GM20000 (cell line): Measurements from ENCODE around the gene INSIG1.

Experiments
- DNase-seq: peaks from one replicate; pipeline ENCODE4 v3.0.0; 2012; ENCODE audit warnings: low spot score
- CTCF ChIP-seq: IDR thresholded peaks from 2 replicates; pipeline ENCODE4 v1.5.1; 2012; ENCODE audit warnings: mild to moderate bottlenecking, control low read depth; ENCODE audit errors: extremely low read depth, missing control alignments

The INSIG1 gene

DNA sequence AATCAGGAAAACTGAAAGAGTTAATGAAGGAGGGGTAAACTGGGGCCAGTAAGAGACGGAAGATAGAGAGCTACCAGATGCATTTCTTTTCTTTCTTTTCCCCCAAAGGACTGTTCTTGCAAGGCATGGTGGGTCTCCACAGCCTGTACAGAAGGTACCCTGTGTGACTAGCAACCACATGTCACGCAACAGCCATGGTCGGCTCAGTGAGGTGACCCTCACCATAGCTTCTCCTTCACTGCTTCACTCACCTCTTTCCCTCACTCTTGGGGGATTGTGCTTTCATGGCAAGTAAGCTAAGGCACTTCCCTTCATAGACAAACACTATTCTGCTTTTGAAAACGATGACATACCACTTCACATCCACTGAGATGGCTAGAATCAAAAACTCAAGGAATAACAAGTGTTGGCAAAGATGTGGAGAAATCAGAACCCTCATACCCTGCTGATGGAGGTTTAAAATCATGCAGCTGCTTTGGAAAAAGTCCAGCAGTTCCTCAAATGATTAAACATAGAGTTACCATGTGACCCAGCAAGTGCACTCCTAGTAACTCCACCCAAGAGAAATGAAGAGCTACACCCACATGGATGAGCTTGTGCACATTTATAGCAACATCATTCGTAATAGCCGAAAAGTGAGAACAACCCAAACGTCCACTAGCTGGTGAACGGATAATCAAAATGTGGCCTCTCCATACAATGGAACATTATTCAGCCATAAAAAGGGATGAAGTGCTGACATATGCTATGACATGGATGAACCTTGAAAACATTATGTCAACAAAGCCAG is 3.8 kb upstream of the INSIG1 start:
- no peak for DNase-seq
- TF ChIP-seq CTCF, result no peak

DNA sequence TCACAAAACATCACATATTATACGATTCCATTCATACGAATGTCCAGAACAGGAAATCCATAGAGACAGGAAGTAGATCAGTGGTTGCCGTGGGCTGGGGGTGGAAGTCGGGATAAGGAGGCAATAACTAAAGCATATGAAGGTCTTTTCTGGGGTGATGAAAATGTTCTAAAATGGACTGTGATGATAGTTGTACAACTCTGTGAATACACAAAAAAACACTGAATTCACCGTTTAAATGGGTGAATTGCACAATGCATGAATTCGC is 3.2 kb upstream of the INSIG1 start:
- no peak for DNase-seq
- no peak for TF ChIP-seq CTCF

DNA sequence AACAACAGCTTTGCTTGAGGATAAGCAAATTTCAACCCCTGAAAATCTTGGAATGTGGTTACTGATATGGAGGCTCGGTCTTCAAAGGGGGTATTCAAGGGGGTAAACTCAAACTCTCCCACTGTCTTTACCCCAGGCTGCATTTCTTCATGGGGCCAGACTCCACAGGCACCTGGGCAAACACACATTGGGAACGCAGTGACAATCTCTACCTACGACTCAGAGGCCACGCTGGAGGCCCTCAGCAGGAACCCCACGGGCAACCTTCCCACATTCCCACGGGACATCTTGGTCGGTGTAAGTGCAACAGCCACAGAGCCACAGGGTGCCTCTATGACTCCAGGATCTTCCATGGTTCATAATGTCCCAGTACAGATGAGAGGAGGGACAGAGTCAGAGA is 2.2 kb upstream of the INSIG1 start:
- TF ChIP-seq CTCF, result no peak
- no peak for DNase-seq

- TF ChIP-seq CTCF, result no peak
- no peak for DNase-seq
Measured at GRCh38 chr7:155296006-155296787, 1.5 kb upstream of the INSIG1 start.

- peak; percentile 52 for DNase-seq
- TF ChIP-seq CTCF, result no peak
Measured at GRCh38 chr7:155296788-155297516, 726 bp upstream of the INSIG1 start.

- no peak for TF ChIP-seq CTCF
- DNase-seq, result no peak
Measured at GRCh38 chr7:155298288-155298833, 683 bp downstream of the INSIG1 start.

GRCh38 chr7:155298834-155299534 is 1.3 kb downstream of the INSIG1 start:
- no peak for TF ChIP-seq CTCF

More at GRCh38 chr7:155298834-155299534, 1.3 kb downstream of the INSIG1 start:
- DNase-seq, result peak; percentile 95
